GM19395 (cell line): ENCODE results near the gene RLN3.

Source experiments
- ATAC-seq: cut with Tn5 transposase; IDR thresholded peaks from one replicate; pipeline ENCODE4 v1.9.1; 2021; ENCODE audit warnings: mild to moderate bottlenecking, moderate library complexity; ENCODE audit not compliant: unreplicated experiment

RLN3 gene

GRCh38 chr19:14073261-14073924 lies 45.4 kb downstream of the RLN3 start:
- ATAC-seq: no peak

GRCh38 chr19:14073925-14074838 lies 46.2 kb downstream of the RLN3 start:
- ATAC-seq: no peak

- no peak for ATAC-seq
Observed at GRCh38 chr19:14078411-14078810, 50.5 kb downstream of the RLN3 start.
